GM19043 (cell line): Measurements from ENCODE around the gene GPC1.

ENCODE experiments used
- ATAC-seq: cut with Tn5 transposase; IDR thresholded peaks from one replicate; pipeline ENCODE4 v1.9.1; 2021; ENCODE audit warnings: low read depth; ENCODE audit not compliant: unreplicated experiment

The GPC1 gene

GRCh38 chr2:240463866-240464481 is 28.5 kb downstream of the GPC1 start:
- ATAC-seq: no peak

- no peak for ATAC-seq
Observed at GRCh38 chr2:240464514-240465241, 29.2 kb downstream of the GPC1 start.

GRCh38 chr2:240465268-240465764 is 29.9 kb downstream of the GPC1 start:
- no peak for ATAC-seq

GRCh38 chr2:240465765-240466578 is 30.5 kb downstream of the GPC1 start:
- no peak for ATAC-seq

GRCh38 chr2:240466579-240467148 is 31.2 kb downstream of the GPC1 start:
- ATAC-seq: no peak

GRCh38 chr2:240467149-240467642 is 31.7 kb downstream of the GPC1 start:
- no peak for ATAC-seq

GRCh38 chr2:240467659-240468302 is 32.3 kb downstream of the GPC1 start:
- no peak for ATAC-seq

GRCh38 chr2:240468303-240469238 is 33.1 kb downstream of the GPC1 start:
- no peak for ATAC-seq

GRCh38 chr2:240469239-240469636 is 33.8 kb downstream of the GPC1 start:
- no peak for ATAC-seq

- ATAC-seq: no peak
Observed at GRCh38 chr2:240469740-240470139, 34.3 kb downstream of the GPC1 start.

GRCh38 chr2:240472078-240472790 is 36.8 kb downstream of the GPC1 start:
- ATAC-seq: no peak

GRCh38 chr2:240473211-240473610 is 37.7 kb downstream of the GPC1 start:
- ATAC-seq: no peak

- no peak for ATAC-seq
Observed at GRCh38 chr2:240477916-240478315, 42.5 kb downstream of the GPC1 start.

GRCh38 chr2:240478346-240479110 is 43.1 kb downstream of the GPC1 start:
- ATAC-seq: no peak

- ATAC-seq: no peak
Observed at GRCh38 chr2:240479111-240479501, 43.6 kb downstream of the GPC1 start.

GRCh38 chr2:240480834-240481623 is 45.6 kb downstream of the GPC1 start:
- ATAC-seq: no peak

GRCh38 chr2:240481720-240482119 is 46.3 kb downstream of the GPC1 start:
- ATAC-seq: no peak
